Stimulated activated CD4-positive, alpha-beta T cell treated with anti-CD3 and anti-CD28 coated beads, Interleukin-12 subunit alpha, Interleukin-12 subunit beta, amount 100 ng/mL, for 24 hours (primary cell): ENCODE data around the gene ZNF425.
"Not testable (repeated sequence)": the region's sequence is repeated elsewhere in the genome, so short reads cannot be mapped to it uniquely, and the experiment has no call there.

Source experiments
- DNase-seq, 2 experiments: peaks; one replicate each; pipeline ENCODE4 v3.0.0-alpha.2; 2020; ENCODE audit warnings: low read depth in 2 of 2

ZNF425 gene

GRCh38 chr7:149125863-149126661 lies at the start of gene ZNF425:
TSS of gene ZNF425 (minus strand) at chr7:149126324. CDS start at chr7:149126213, 111 bp downstream.
- DNase-seq = peak; percentile 88 to 90

- DNase-seq = no peak
Observed at GRCh38 chr7:149175150-149175549, 49.0 kb upstream of the ZNF425 start.

- DNase-seq = no peak
Observed at GRCh38 chr7:149172534-149172920, 46.4 kb upstream of the ZNF425 start.

GRCh38 chr7:149171892-149172533 lies 45.9 kb upstream of the ZNF425 start:
- DNase-seq = no peak

GRCh38 chr7:149166630-149167352 lies 40.7 kb upstream of the ZNF425 start:
- DNase-seq = no peak

GRCh38 chr7:149166142-149166541 lies 40.0 kb upstream of the ZNF425 start:
- no peak for DNase-seq

- no peak for DNase-seq
Observed at GRCh38 chr7:149161241-149161848, 35.2 kb upstream of the ZNF425 start.

- DNase-seq = no peak
Observed at GRCh38 chr7:149156898-149157297, 30.8 kb upstream of the ZNF425 start.

- no peak for DNase-seq
Observed at GRCh38 chr7:149154056-149154455, 27.9 kb upstream of the ZNF425 start.

- no peak for DNase-seq
Observed at GRCh38 chr7:149153346-149153745, 27.2 kb upstream of the ZNF425 start.

- DNase-seq = no peak
Observed at GRCh38 chr7:149150981-149151380, 24.9 kb upstream of the ZNF425 start.

- peak; percentile 33 to 54 for DNase-seq
Observed at GRCh38 chr7:149147752-149148653, 21.9 kb upstream of the ZNF425 start.

GRCh38 chr7:149147072-149147751 lies 21.1 kb upstream of the ZNF425 start, which contains the start of gene ZNF398:
TSS of gene ZNF398 (plus strand) at chr7:149147453. CDS start at chr7:149147743, 290 bp downstream.
- DNase-seq = peak; percentile 67 to 71

GRCh38 chr7:149145031-149145845 lies 19.1 kb upstream of the ZNF425 start:
- DNase-seq = no peak

- not testable (repeated sequence) for DNase-seq
Observed at GRCh38 chr7:149144436-149144922, 18.4 kb upstream of the ZNF425 start.

GRCh38 chr7:149141893-149142292 lies 15.8 kb upstream of the ZNF425 start:
- DNase-seq = no peak

GRCh38 chr7:149140831-149141230 lies 14.7 kb upstream of the ZNF425 start:
- no peak for DNase-seq

- DNase-seq = no peak
Observed at GRCh38 chr7:149136118-149136517, 10.0 kb upstream of the ZNF425 start.

GRCh38 chr7:149133028-149133710 lies 7.0 kb upstream of the ZNF425 start:
- no peak for DNase-seq
